GM18870 (cell line): ENCODE measurements around the gene ALDH3B1.
"Not testable (repeated sequence)": the region's sequence is repeated elsewhere in the genome, so short reads cannot be mapped to it uniquely, and the experiment has no call there.

Experiments
- ATAC-seq: cut with Tn5 transposase; IDR thresholded peaks from one replicate; pipeline ENCODE4 v1.9.1; 2021; ENCODE audit warnings: moderate library complexity; ENCODE audit not compliant: unreplicated experiment

The ALDH3B1 gene

GRCh38 chr11:68010090-68011041 is at the start of gene ALDH3B1:
TSS of gene ALDH3B1 (plus strand) at chr11:68010327. CDS start at chr11:68015298, 4,971 bp downstream.
- ATAC-seq, result no peak

GRCh38 chr11:67963217-67963616 is 46.9 kb upstream of the ALDH3B1 start:
- not testable (repeated sequence) for ATAC-seq

GRCh38 chr11:67963879-67964278 is 46.2 kb upstream of the ALDH3B1 start:
- ATAC-seq, result not testable (repeated sequence)

- not testable (repeated sequence) for ATAC-seq
These were observed 45.4 kb upstream of the ALDH3B1 start for GRCh38 chr11:67964746-67965145.

- ATAC-seq, result not testable (repeated sequence)
These were observed 44.2 kb upstream of the ALDH3B1 start for GRCh38 chr11:67965830-67966348.

- not testable (repeated sequence) for ATAC-seq
These were observed 35.4 kb upstream of the ALDH3B1 start for GRCh38 chr11:67974746-67975145.

- ATAC-seq, result not testable (repeated sequence)
These were observed 31.2 kb upstream of the ALDH3B1 start for GRCh38 chr11:67978766-67979418.

GRCh38 chr11:67981226-67981625 is 28.9 kb upstream of the ALDH3B1 start:
- ATAC-seq, result not testable (repeated sequence)

- ATAC-seq, result not testable (repeated sequence)
These were observed 27.8 kb upstream of the ALDH3B1 start for GRCh38 chr11:67982255-67982857.

GRCh38 chr11:67983951-67984350 is 26.2 kb upstream of the ALDH3B1 start:
- ATAC-seq, result no peak

GRCh38 chr11:67985302-67985701 is 24.8 kb upstream of the ALDH3B1 start:
- ATAC-seq, result not testable (repeated sequence)

GRCh38 chr11:67990546-67991346 is 19.4 kb upstream of the ALDH3B1 start:
- not testable (repeated sequence) for ATAC-seq

- not testable (repeated sequence) for ATAC-seq
These were observed 18.6 kb upstream of the ALDH3B1 start for GRCh38 chr11:67991347-67992121.

- ATAC-seq, result not testable (repeated sequence)
These were observed 16.3 kb upstream of the ALDH3B1 start for GRCh38 chr11:67993821-67994220.

- not testable (repeated sequence) for ATAC-seq
These were observed 15.7 kb upstream of the ALDH3B1 start for GRCh38 chr11:67994387-67994786.

GRCh38 chr11:67995129-67995528 is 15.0 kb upstream of the ALDH3B1 start:
- not testable (repeated sequence) for ATAC-seq

GRCh38 chr11:67995579-67995978 is 14.5 kb upstream of the ALDH3B1 start:
- not testable (repeated sequence) for ATAC-seq

- ATAC-seq, result no peak
These were observed 14.1 kb upstream of the ALDH3B1 start for GRCh38 chr11:67996051-67996450.
